Kidney (tissue), 14 donors: Measurements from ENCODE around the gene CORO7. TPM values are rescaled to one million over a fixed set of nuclear protein-coding genes. Genes with fewer than 3 reads are reported as not detected.
A peak's percentile ranks its signal among the peaks of the same experiment; 100 is the strongest.

Experiments used
- DNase-seq, 5 donors: peaks; one replicate each; pipeline ENCODE4 v3.0.0-alpha.2; 2013 to 2020
- FAIRE-seq: peaks from 2 replicates; lab custom pipeline; 2012; peaks lifted over from hg19 to GRCh38; lab: Jason Lieb, UNC
- H3K27ac ChIP-seq, 2 donors: one replicate each; pipeline ENCODE4 v1.7.0; 2013; ENCODE audit warnings: low read depth in 2 of 2, low read length in 2 of 2, inconsistent platforms in 1 of 2
- H3K27me3 ChIP-seq: one replicate; pipeline ENCODE4 v1.7.1; 2013; ENCODE audit warnings: low read length, inconsistent platforms; ENCODE audit not compliant: control insufficient read depth, insufficient read depth
- H3K36me3 ChIP-seq, 3 donors: one replicate each; pipeline versions ENCODE4 v1.7.0 to v1.7.1; 2013; ENCODE audit warnings: low read length in 3 of 3, control low read depth in 1 of 3, inconsistent platforms in 1 of 3; ENCODE audit not compliant: insufficient read depth in 3 of 3, control insufficient read depth in 2 of 3
- H3K4me1 ChIP-seq, 3 donors: one replicate each; pipeline versions ENCODE4 v1.7.0 to v1.7.1; 2013; ENCODE audit warnings: low read length in 3 of 3, inconsistent platforms in 1 of 3, low read depth in 1 of 3; ENCODE audit not compliant: control insufficient read depth in 2 of 3, insufficient read depth in 2 of 3
- H3K4me3 ChIP-seq, 3 donors: one replicate each; pipeline versions ENCODE4 v1.7.0 to v1.8.1; 2013; ENCODE audit warnings: low read length in 3 of 3, control low read depth in 1 of 3, inconsistent platforms in 1 of 3
- H3K9ac ChIP-seq, 3 donors: one replicate each; pipeline versions ENCODE4 v1.7.0 to v1.7.1; 2013; ENCODE audit warnings: low read length in 3 of 3, control low read depth in 1 of 3, inconsistent platforms in 1 of 3
- H3K9me3 ChIP-seq, 3 donors: one replicate each; pipeline versions ENCODE4 v1.7.0 to v1.7.1; 2013; ENCODE audit warnings: low read length in 3 of 3, control low read depth in 1 of 3, inconsistent platforms in 1 of 3; ENCODE audit not compliant: control insufficient read depth in 2 of 3, insufficient read depth in 1 of 3
- intact Hi-C: fragments of 100-400 bp; cut with DNase I; formaldehyde crosslinking; loops from one replicate; pipeline ENCODE4 v1.11.1; 2022
- polyA plus RNA-seq: library from polyadenylated mRNA; stranded (reverse); fragments of 350-450 nt; fragmentation: Illumina TruSeq; extraction: RNeasy Lipid Tissue Mini Kit (QIAGEN cat#74804); gene quantifications from one replicate; pipeline ENCODE4 v1.2.3, GENCODE V29; 2014; ENCODE audit warnings: low read depth, low replicate concordance; ENCODE audit not compliant: insufficient read depth
- total RNA-seq: library from RNA; stranded (reverse); fragmentation: NEBNext Ultra II Directional; extraction: Animal tissue kit (Norgen Biotek cat#: 25700); gene quantifications from one replicate; pipeline ENCODE4 v1.2.1, GENCODE V29; 2021
- TF ChIP-seq, protein P1 (sequence below): IDR thresholded peaks from 3 replicates; pipeline ENCODE4 v1.5.1; 2012; ENCODE audit warnings: mild to moderate bottlenecking, moderate library complexity, borderline replicate concordance; ENCODE audit not compliant: insufficient read depth; ENCODE audit errors: extremely low read depth
- donor health status: control.
- donor health status: control.
- donor health status: control.
- donor health status: control.
- donor health status: control.
- donor health status: DM: yes; HTN: yes; CAD: no.
- donor health status: Normal renal cell carcinoma (clear cell type).

The CORO7 gene
- total and polyA plus RNA-seq, 2 donors from 2014 or later, result 9.8 to 50.1 TPM

DNA sequence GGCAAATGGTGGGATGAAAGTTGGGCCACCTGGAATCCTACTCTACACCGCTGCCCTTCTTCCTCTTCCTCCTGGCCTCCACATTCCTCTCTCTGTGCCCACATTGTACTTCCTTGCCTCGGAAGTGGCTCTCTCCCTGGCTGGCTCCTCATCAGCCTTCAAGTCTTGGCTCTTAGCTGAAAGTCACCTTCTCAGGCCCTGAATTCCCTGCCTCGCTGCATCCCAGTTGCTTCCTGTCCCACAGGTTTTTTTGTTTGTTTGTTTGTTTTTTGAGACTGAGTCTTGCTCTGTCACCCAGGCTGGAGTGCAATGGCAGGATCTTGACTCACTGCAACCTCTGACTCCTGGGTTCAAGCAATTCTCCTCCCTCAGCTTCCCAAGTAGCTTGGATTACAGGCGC, 62.7 kb downstream of the CORO7 start:
- H3K9me3 ChIP-seq, result no peaks in the 10 kb centered on the region
- H3K27ac ChIP-seq, result no peak overlapping the region
- DNase-seq, result no peak
- intact Hi-C loops, result no loop called here
- H3K27me3 ChIP-seq, result no peaks in the 10 kb centered on the region
- no peak for FAIRE-seq
- H3K4me3 ChIP-seq, result no peak overlapping the region
- no peak overlapping the region for H3K9ac ChIP-seq
- TF ChIP-seq, protein P1, sequence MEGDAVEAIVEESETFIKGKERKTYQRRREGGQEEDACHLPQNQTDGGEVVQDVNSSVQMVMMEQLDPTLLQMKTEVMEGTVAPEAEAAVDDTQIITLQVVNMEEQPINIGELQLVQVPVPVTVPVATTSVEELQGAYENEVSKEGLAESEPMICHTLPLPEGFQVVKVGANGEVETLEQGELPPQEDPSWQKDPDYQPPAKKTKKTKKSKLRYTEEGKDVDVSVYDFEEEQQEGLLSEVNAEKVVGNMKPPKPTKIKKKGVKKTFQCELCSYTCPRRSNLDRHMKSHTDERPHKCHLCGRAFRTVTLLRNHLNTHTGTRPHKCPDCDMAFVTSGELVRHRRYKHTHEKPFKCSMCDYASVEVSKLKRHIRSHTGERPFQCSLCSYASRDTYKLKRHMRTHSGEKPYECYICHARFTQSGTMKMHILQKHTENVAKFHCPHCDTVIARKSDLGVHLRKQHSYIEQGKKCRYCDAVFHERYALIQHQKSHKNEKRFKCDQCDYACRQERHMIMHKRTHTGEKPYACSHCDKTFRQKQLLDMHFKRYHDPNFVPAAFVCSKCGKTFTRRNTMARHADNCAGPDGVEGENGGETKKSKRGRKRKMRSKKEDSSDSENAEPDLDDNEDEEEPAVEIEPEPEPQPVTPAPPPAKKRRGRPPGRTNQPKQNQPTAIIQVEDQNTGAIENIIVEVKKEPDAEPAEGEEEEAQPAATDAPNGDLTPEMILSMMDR, result no peak
- peaks cover 0 to 4% (median 0%) of the 10 kb centered on the region in 3 donors for H3K4me1 ChIP-seq
- no peaks in the 10 kb centered on the region for H3K36me3 ChIP-seq

DNA sequence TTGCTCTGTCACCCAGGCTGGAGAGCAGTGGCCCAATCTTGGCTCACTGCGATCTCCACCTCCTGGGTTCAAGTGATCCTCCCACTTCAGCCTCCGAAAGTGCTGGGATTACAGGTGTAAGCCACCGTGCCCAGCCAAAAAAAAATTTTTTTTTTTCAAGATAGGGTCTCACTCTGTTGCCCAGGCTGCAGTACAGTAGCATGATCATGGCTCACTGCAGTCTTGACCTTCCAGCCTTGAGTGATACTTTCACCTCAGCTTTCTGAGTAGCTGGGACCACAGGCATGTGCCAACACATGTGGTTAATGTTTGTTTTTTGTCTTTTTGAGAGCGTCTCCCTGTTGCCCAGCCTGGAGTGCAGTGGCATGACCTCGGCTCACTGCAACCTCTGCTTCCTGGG, 63.6 kb downstream of the CORO7 start:
- Histone ChIP-seq H3K27ac (no peak overlapping the region), H3K36me3 (no peaks in the 10 kb centered on the region), H3K27me3 (no peaks in the 10 kb centered on the region), H3K4me3 (no peak overlapping the region), H3K4me1 (peaks cover 0 to 4% (median 0%) of the 10 kb centered on the region in 3 donors), H3K9ac (no peak overlapping the region), H3K9me3 (no peaks in the 10 kb centered on the region)
- intact Hi-C loops, result no loop called here
- no peak for FAIRE-seq
- DNase-seq, result no peak
- TF ChIP-seq, protein P1, result no peak

DNA sequence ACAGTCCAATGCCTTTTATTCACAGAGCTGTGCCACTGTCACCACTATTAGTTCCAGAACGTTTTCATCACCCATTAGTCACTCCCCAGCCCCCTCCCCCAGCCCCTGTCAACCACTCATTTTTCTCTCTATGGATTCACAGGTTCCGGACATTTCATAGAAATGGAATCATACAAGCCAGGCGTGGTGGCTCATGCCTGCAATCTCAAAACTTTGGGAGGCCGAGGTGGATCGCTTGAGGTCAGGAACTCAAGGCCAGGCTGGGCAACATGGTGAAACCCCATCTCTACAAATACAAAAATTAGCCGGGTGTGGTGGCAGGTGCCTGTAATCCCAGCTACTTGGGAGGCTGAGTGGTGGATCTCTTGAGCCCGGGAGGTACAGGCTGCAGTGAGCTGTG, 64.5 kb downstream of the CORO7 start:
- H3K9me3 ChIP-seq, result no peaks in the 10 kb centered on the region
- TF ChIP-seq, protein P1, result no peak
- H3K4me3 ChIP-seq, result no peak overlapping the region
- intact Hi-C loops, result no loop called here
- H3K4me1 ChIP-seq, result peaks cover 0 to 4% (median 0%) of the 10 kb centered on the region in 3 donors
- FAIRE-seq (no peak), DNase-seq (peak in 1 of 5 donors; percentile 56)
- no peaks in the 10 kb centered on the region for H3K27me3 ChIP-seq
- H3K27ac ChIP-seq, result no peak overlapping the region
- H3K36me3 ChIP-seq, result no peaks in the 10 kb centered on the region
- no peak overlapping the region for H3K9ac ChIP-seq
